GM12878 (cell line): ENCODE results near the gene MYO1E. TPM values are rescaled to one million over a fixed set of nuclear protein-coding genes. Genes with fewer than 3 reads are reported as not detected.

ENCODE experiments used
- ATAC-seq: fragments of 200-7000 bp; cut with Tn5 transposase; 3 replicates; pipeline ENCODE4 v1.9.1; 2020; ENCODE audit warnings: mild to moderate bottlenecking, moderate library complexity
- BruUV-seq: library from RNA; stranded (reverse); fragments of 400-500 nt; replicated peaks from 2 replicates; lab custom pipeline; 2021; lab: Mats Ljungman, UMichigan
- CTCF ChIA-PET: fragments of 300-600 bp; sonication (Branson Sonifier 250); formaldehyde crosslinking; extraction: SDS; loops from one replicate; lab custom pipeline; 2021; ENCODE audit warnings: inconsistent platforms; lab: Yijun Ruan, JAX
- POLR2A ChIA-PET: fragments of 350-600 bp; formaldehyde crosslinking; extraction: SDS; loops from one replicate; lab custom pipeline; 2021; ENCODE audit warnings: inconsistent platforms; lab: Charles Lee
- RAD21 ChIA-PET: fragments of 300-600 bp; sonication (Branson Sonifier 250); formaldehyde crosslinking; loops from one replicate; lab custom pipeline; 2023; ENCODE audit warnings: antibody characterized with exemption; ENCODE audit not compliant: unreplicated experiment; lab: Charles Lee
- SMC1A ChIA-PET: fragments of 300-600 bp; sonication (Branson Sonifier 250); formaldehyde crosslinking; loops from one replicate; lab custom pipeline; 2023; ENCODE audit not compliant: unreplicated experiment, uncharacterized antibody; lab: Charles Lee
- DNase-seq: peaks from one replicate; pipeline ENCODE4 v3.0.0-alpha.2; 2011; ENCODE audit warnings: low read depth, low spot score
- FAIRE-seq: peaks from 3 replicates; lab custom pipeline; 2011; peaks lifted over from hg19 to GRCh38; lab: Jason Lieb, UNC
- H2AFZ ChIP-seq: 2 replicates; pipeline ENCODE4 v1.6.0; 2011; ENCODE audit warnings: low read depth, low read length, control low read depth; ENCODE audit not compliant: control insufficient read depth
- H3K27ac ChIP-seq: 2 replicates; pipeline ENCODE4 v1.5.1; 2011; ENCODE audit warnings: control low read depth; ENCODE audit not compliant: control insufficient read depth, insufficient read depth
- H3K27me3 ChIP-seq, 2 experiments: replicated peaks in 1 of 2; 2 replicates each; pipeline versions ENCODE4 v1.6.0 to v1.6.1; 2011; ENCODE audit warnings: low read length in 1 of 2; ENCODE audit not compliant: control insufficient read depth in 2 of 2, insufficient read depth in 2 of 2
- H3K36me3 ChIP-seq, 2 experiments: 2 replicates each; pipeline ENCODE4 v1.5.1; 2011; ENCODE audit warnings: low read length in 1 of 2; ENCODE audit not compliant: control insufficient read depth in 2 of 2, insufficient read depth in 2 of 2
- H3K4me1 ChIP-seq: 2 replicates; pipeline ENCODE4 v1.6.1; 2011; ENCODE audit warnings: mild to moderate bottlenecking, low read length, moderate library complexity, mixed read lengths; ENCODE audit not compliant: control insufficient read depth, insufficient read depth
- H3K4me2 ChIP-seq: 2 replicates; pipeline ENCODE4 v1.6.0; 2011; ENCODE audit warnings: control low read depth; ENCODE audit not compliant: control insufficient read depth, insufficient read depth
- H3K4me3 ChIP-seq: fragments of 200-600 bp; sonication (generic); 2 replicates; pipeline ENCODE4 v1.5.1; 2016
- H3K79me2 ChIP-seq: 2 replicates; pipeline ENCODE4 v1.6.0; 2011; ENCODE audit warnings: low read length; ENCODE audit not compliant: control insufficient read depth, insufficient read depth
- H3K9ac ChIP-seq: 2 replicates; pipeline ENCODE4 v1.8.0; 2011; ENCODE audit warnings: low read length, control low read depth, mixed read lengths; ENCODE audit not compliant: control insufficient read depth, insufficient read depth
- H3K9me3 ChIP-seq: replicated peaks from 3 replicates; pipeline ENCODE4 v1.5.1; 2011; ENCODE audit warnings: mild to moderate bottlenecking, low read length; ENCODE audit not compliant: control insufficient read depth, insufficient read depth
- H4K20me1 ChIP-seq: 2 replicates; pipeline ENCODE4 v1.6.0; 2011; ENCODE audit not compliant: control insufficient read depth, insufficient read depth
- BACH1 ChIP-seq: fragments of 450-650 bp; IDR thresholded peaks from 2 replicates; pipeline ENCODE4 v1.6.1; 2017; ENCODE audit warnings: mild to moderate bottlenecking, borderline replicate concordance
- BCL11A ChIP-seq: IDR thresholded peaks from 2 replicates; pipeline ENCODE4 v1.6.1; 2011; ENCODE audit warnings: low read depth, low read length
- ELK1 ChIP-seq: IDR thresholded peaks from 2 replicates; pipeline ENCODE4 v1.6.1; 2012; ENCODE audit warnings: low read depth, low read length, improper control_type of control experiment
- HDGF ChIP-seq: fragments of 450-650 bp; IDR thresholded peaks from 2 replicates; pipeline ENCODE4 v1.6.1; 2016; ENCODE audit warnings: antibody characterized with exemption
- MEF2A ChIP-seq: IDR thresholded peaks from 2 replicates; pipeline ENCODE4 v1.6.1; 2011; ENCODE audit warnings: low read depth, mild to moderate bottlenecking, low read length, moderate library complexity; ENCODE audit not compliant: insufficient read depth
- NR2C1 ChIP-seq: fragments of 450-650 bp; IDR thresholded peaks from 2 replicates; pipeline ENCODE4 v1.6.1; 2017; ENCODE audit warnings: antibody characterized with exemption, mild to moderate bottlenecking, moderate library complexity
- PRDM15 ChIP-seq: fragments of 450-650 bp; formaldehyde crosslinking; IDR thresholded peaks from 2 replicates; pipeline ENCODE4 v1.4.0; 2020; ENCODE audit warnings: mild to moderate bottlenecking, moderate library complexity
- RFX5 ChIP-seq: IDR thresholded peaks from 2 replicates; pipeline ENCODE4 v1.6.1; 2011; ENCODE audit warnings: low read depth, low read length, improper control_type of control experiment
- SKIL ChIP-seq: fragments of 450-650 bp; IDR thresholded peaks from 2 replicates; pipeline ENCODE4 v1.6.1; 2017; ENCODE audit warnings: mild to moderate bottlenecking, low read depth, inconsistent platforms; ENCODE audit not compliant: poor library complexity, severe bottlenecking
- TCF7 ChIP-seq: IDR thresholded peaks from 2 replicates; pipeline ENCODE4 v1.6.1; 2014; ENCODE audit warnings: antibody characterized with exemption, borderline replicate concordance
- ZBED1 ChIP-seq: IDR thresholded peaks from 2 replicates; pipeline ENCODE4 v1.6.1; 2016; ENCODE audit warnings: borderline replicate concordance
- WGBS: methylation state at CpG from one replicate; pipeline ENCODE4 v1.1.6; 2016; ENCODE audit warnings: low lambda C conversion rate; ENCODE audit not compliant: insufficient replicate concordance, insufficient coverage; ENCODE audit errors: missing lambda C conversion rate; 5-methylcytosine and 5-hydroxymethylcytosine counted together
- in situ Hi-C: fragments of 300-500 bp; cut with MboI; formaldehyde crosslinking; loops from 9 replicates; pipeline ENCODE4 v1.14.3; 2018; ENCODE audit warnings: mixed read lengths
- intact Hi-C: fragments of 100-400 bp; cut with micrococcal nuclease; formaldehyde crosslinking; loops from one replicate; pipeline ENCODE4 v1.14.2; 2022; ENCODE audit not compliant: unreplicated experiment
- polyA plus RNA-seq, 11 experiments: library from polyadenylated mRNA; depleted of rRNA in 4 of 11; unstranded in 6 of 11; stranded (reverse) in 5 of 11; fragments of >200 nt; fragmentation: Nextera tagmentation in 4 of 11; fragmentation: Illumina TruSeq in 1 of 11; extraction: Ambion mirVana in 4 of 11; extraction: Trizol in 1 of 11; gene quantifications; 1 replicate in 1 of 11; 2 replicates in 10 of 11; pipeline versions ENCODE4 v1.2.1 to v1.2.3, GENCODE V29; 2011 to 2016; ENCODE audit warnings: inconsistent platforms in 2 of 11, missing spikeins in 2 of 11, low read depth in 1 of 11
- total RNA-seq, 4 experiments: library from RNA; depleted of rRNA in 3 of 4; stranded (reverse); fragments of >200 nt in 3 of 4; fragmentation: Illumina TruSeq in 1 of 4; extraction: Trizol in 1 of 4; gene quantifications; 2 replicates each; pipeline versions ENCODE4 v1.2.1 to v1.2.3, GENCODE V29; 2013 to 2021

Gene MYO1E
- total and polyA plus RNA-seq, 10 of the 15 experiments (the other 5 are each of a cell fraction or from before 2014, with no cell fraction given) = 10.3 to 266 (median 64.9) TPM

GRCh38 chr15:59096429-59096828 lies 276.2 kb downstream of the MYO1E start:
- peaks cover 1 to 12% of the 10 kb centered on the region in 2 experiments; a peak in 3 of 4 replicates for H3K36me3 ChIP-seq
- no peak overlapping the region for H3K27ac ChIP-seq
- ATAC-seq (no peak), FAIRE-seq (no peak), DNase-seq (no peak)
- BruUV-seq = no TSS peak
- ChIA-PET POLR2A (interaction anchor here (0.6 kb wide), 1 partner anchor 403 kb away, joined by 3 read pairs; no protein-coding TSS in a partner anchor), CTCF (no interaction called here), SMC1A (no interaction called here), RAD21 (no interaction called here)
- no peak overlapping the region for H2AFZ ChIP-seq
- no peaks in the 10 kb centered on the region for H3K4me1 ChIP-seq
- in situ Hi-C loops (no loop called here), intact Hi-C loops (no loop called here)
- no peak for TF ChIP-seq ELK1
- no peak overlapping the region for H3K4me2 ChIP-seq
- no peaks in the 10 kb centered on the region for H4K20me1 ChIP-seq
- no peak overlapping the region for H3K9ac ChIP-seq
- WGBS = 81% methylated on average over 3 of the region's 3 CpGs
- no peak overlapping the region for H3K4me3 ChIP-seq
- H3K9me3 ChIP-seq = no peaks in the 10 kb centered on the region
- no peaks in the 10 kb centered on the region for H3K27me3 ChIP-seq
- H3K79me2 ChIP-seq = no peaks in the 10 kb centered on the region

- no peak overlapping the region for H3K4me2 ChIP-seq
- in situ Hi-C loops (no loop called here), intact Hi-C loops (no loop called here)
- no peak overlapping the region for H3K9ac ChIP-seq
- ATAC-seq (no peak), FAIRE-seq (no peak), DNase-seq (no peak)
- ChIA-PET SMC1A (no interaction called here), POLR2A (no interaction called here), CTCF (no interaction called here), RAD21 (no interaction called here)
- no peaks in the 10 kb centered on the region for H3K79me2 ChIP-seq
- H3K4me1 ChIP-seq = no peaks in the 10 kb centered on the region
- no peaks in the 10 kb centered on the region for H3K9me3 ChIP-seq
- BruUV-seq = no TSS peak
- no peaks in the 10 kb centered on the region for H3K27me3 ChIP-seq
- 94% methylated on average over 1 of the region's 1 CpG for WGBS
- H2AFZ ChIP-seq = no peak overlapping the region
- H3K36me3 ChIP-seq = peaks cover 1 to 17% of the 10 kb centered on the region in 2 experiments; a peak in 3 of 4 replicates
- H3K27ac ChIP-seq = no peak overlapping the region
- H4K20me1 ChIP-seq = no peaks in the 10 kb centered on the region
- H3K4me3 ChIP-seq = no peak overlapping the region
- TF ChIP-seq RFX5 (no peak), BCL11A (no peak), ZBED1 (no peak), BACH1 (no peak), SKIL (no peak), TCF7 (no peak), MEF2A (no peak), PRDM15 (CRISPR knock-in tag) (no peak), HDGF (no peak), NR2C1 (no peak)
These were observed 278.6 kb downstream of the MYO1E start for GRCh38 chr15:59094077-59094476.
